B cell (primary cell): Measurements from ENCODE around the gene RTL1.

Experiments used
- EZH2 ChIP-seq: IDR thresholded peaks from 2 replicates; pipeline ENCODE4 v1.6.1; 2012; ENCODE audit warnings: borderline replicate concordance, low read depth, mild to moderate bottlenecking, moderate library complexity, low read length; ENCODE audit not compliant: insufficient read depth, poor library complexity, severe bottlenecking
- TF ChIP-seq, protein P1 (sequence below): fragments of 200-600 bp; IDR thresholded peaks from one replicate; pipeline ENCODE4 v1.8.0; 2022; ENCODE audit warnings: antibody characterized with exemption, mild to moderate bottlenecking

GRCh38 chr14:100865682-100866591 is 37.6 kb downstream of the RTL1 start:
- TF ChIP-seq, protein P1, sequence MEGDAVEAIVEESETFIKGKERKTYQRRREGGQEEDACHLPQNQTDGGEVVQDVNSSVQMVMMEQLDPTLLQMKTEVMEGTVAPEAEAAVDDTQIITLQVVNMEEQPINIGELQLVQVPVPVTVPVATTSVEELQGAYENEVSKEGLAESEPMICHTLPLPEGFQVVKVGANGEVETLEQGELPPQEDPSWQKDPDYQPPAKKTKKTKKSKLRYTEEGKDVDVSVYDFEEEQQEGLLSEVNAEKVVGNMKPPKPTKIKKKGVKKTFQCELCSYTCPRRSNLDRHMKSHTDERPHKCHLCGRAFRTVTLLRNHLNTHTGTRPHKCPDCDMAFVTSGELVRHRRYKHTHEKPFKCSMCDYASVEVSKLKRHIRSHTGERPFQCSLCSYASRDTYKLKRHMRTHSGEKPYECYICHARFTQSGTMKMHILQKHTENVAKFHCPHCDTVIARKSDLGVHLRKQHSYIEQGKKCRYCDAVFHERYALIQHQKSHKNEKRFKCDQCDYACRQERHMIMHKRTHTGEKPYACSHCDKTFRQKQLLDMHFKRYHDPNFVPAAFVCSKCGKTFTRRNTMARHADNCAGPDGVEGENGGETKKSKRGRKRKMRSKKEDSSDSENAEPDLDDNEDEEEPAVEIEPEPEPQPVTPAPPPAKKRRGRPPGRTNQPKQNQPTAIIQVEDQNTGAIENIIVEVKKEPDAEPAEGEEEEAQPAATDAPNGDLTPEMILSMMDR, result no peak
- no peak for TF ChIP-seq EZH2
